GM23338 (cell line): ENCODE results near the gene RNASE8. TPM values are rescaled to one million over a fixed set of nuclear protein-coding genes. Genes with fewer than 3 reads are reported as not detected.

ENCODE experiments used
- CREB1 ChIP-seq: fragments of 250-450 bp; sonication (Bioruptor Pico); IDR thresholded peaks from 2 replicates; pipeline ENCODE4 v1.5.0; 2020; ENCODE audit warnings: low read depth, mild to moderate bottlenecking, moderate library complexity
- EZH2phosphoT487 ChIP-seq: fragments of 200-600 bp; sonication (generic); IDR thresholded peaks from one replicate; pipeline ENCODE4 v1.8.1; 2018; ENCODE audit warnings: antibody characterized with exemption; ENCODE audit not compliant: unreplicated experiment
- JUNB ChIP-seq: IDR thresholded peaks from one replicate; pipeline ENCODE4 v1.6.1; 2016; ENCODE audit warnings: antibody characterized with exemption; ENCODE audit not compliant: unreplicated experiment
- NANOG ChIP-seq: IDR thresholded peaks from 2 replicates; pipeline ENCODE4 v1.6.1; 2016; ENCODE audit warnings: antibody characterized with exemption, borderline replicate concordance
- POLR2AphosphoS5 ChIP-seq: IDR thresholded peaks from 2 replicates; pipeline ENCODE4 v1.6.1; 2016; ENCODE audit warnings: antibody characterized with exemption, low read depth
- polyA plus RNA-seq: library from polyadenylated mRNA; unstranded; fragments of >200 nt; fragmentation: Nextera tagmentation; extraction: Ambion mirVana; gene quantifications from 2 replicates; pipeline ENCODE4 v1.2.1, GENCODE V29; 2016
- total RNA-seq: library from RNA; depleted of rRNA; stranded (reverse); fragments of >200 nt; shearing (Covaris generic); gene quantifications from 2 replicates; pipeline ENCODE4 v1.2.3, GENCODE V29; 2014
- TF ChIP-seq, protein P1 (sequence below): fragments of 250-450 bp; sonication (Bioruptor Pico); IDR thresholded peaks from 2 replicates; pipeline ENCODE4 v1.5.0; 2020; ENCODE audit warnings: mild to moderate bottlenecking, moderate library complexity
- TF ChIP-seq, protein P2 (sequence below): IDR thresholded peaks from one replicate; pipeline ENCODE4 v1.6.1; 2018; ENCODE audit warnings: antibody characterized with exemption; ENCODE audit not compliant: unreplicated experiment

RNASE8 gene
- total and polyA plus RNA-seq, 2 experiments from 2014 or later: not detected

DNA sequence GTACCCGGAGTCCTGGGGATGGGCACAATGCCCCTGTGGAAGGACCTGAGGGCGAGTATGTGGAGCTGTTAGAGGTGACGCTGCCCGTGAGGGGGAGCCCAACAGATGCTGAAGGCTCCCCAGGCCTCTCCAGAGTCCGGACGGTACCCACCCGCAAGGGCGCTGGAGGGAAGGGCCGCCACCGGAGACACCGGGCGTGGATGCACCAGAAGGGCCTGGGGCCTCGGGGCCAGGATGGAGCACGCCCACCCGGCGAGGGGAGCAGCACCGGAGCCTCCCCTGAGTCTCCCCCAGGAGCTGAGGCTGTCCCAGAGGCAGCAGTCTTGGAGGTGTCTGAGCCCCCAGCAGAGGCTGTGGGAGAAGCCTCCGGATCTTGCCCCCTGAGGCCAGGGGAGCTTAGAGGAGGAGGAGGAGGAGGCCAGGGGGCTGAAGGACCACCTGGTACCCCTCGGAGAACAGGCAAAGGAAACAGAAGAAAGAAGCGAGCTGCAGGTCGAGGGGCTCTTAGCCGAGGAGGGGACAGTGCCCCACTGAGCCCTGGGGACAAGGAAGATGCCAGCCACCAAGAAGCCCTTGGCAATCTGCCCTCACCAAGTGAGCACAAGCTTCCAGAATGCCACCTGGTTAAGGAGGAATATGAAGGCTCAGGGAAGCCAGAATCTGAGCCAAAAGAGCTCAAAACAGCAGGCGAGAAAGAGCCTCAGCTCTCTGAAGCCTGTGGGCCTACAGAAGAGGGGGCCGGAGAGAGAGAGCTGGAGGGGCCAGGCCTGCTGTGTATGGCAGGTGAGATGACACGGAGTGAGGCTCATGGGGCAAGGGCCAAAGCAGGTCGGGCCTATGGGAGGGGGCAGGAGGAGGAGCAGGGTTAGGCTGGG, 17.0 kb downstream of the RNASE8 start (continued):
- TF ChIP-seq, protein P1, sequence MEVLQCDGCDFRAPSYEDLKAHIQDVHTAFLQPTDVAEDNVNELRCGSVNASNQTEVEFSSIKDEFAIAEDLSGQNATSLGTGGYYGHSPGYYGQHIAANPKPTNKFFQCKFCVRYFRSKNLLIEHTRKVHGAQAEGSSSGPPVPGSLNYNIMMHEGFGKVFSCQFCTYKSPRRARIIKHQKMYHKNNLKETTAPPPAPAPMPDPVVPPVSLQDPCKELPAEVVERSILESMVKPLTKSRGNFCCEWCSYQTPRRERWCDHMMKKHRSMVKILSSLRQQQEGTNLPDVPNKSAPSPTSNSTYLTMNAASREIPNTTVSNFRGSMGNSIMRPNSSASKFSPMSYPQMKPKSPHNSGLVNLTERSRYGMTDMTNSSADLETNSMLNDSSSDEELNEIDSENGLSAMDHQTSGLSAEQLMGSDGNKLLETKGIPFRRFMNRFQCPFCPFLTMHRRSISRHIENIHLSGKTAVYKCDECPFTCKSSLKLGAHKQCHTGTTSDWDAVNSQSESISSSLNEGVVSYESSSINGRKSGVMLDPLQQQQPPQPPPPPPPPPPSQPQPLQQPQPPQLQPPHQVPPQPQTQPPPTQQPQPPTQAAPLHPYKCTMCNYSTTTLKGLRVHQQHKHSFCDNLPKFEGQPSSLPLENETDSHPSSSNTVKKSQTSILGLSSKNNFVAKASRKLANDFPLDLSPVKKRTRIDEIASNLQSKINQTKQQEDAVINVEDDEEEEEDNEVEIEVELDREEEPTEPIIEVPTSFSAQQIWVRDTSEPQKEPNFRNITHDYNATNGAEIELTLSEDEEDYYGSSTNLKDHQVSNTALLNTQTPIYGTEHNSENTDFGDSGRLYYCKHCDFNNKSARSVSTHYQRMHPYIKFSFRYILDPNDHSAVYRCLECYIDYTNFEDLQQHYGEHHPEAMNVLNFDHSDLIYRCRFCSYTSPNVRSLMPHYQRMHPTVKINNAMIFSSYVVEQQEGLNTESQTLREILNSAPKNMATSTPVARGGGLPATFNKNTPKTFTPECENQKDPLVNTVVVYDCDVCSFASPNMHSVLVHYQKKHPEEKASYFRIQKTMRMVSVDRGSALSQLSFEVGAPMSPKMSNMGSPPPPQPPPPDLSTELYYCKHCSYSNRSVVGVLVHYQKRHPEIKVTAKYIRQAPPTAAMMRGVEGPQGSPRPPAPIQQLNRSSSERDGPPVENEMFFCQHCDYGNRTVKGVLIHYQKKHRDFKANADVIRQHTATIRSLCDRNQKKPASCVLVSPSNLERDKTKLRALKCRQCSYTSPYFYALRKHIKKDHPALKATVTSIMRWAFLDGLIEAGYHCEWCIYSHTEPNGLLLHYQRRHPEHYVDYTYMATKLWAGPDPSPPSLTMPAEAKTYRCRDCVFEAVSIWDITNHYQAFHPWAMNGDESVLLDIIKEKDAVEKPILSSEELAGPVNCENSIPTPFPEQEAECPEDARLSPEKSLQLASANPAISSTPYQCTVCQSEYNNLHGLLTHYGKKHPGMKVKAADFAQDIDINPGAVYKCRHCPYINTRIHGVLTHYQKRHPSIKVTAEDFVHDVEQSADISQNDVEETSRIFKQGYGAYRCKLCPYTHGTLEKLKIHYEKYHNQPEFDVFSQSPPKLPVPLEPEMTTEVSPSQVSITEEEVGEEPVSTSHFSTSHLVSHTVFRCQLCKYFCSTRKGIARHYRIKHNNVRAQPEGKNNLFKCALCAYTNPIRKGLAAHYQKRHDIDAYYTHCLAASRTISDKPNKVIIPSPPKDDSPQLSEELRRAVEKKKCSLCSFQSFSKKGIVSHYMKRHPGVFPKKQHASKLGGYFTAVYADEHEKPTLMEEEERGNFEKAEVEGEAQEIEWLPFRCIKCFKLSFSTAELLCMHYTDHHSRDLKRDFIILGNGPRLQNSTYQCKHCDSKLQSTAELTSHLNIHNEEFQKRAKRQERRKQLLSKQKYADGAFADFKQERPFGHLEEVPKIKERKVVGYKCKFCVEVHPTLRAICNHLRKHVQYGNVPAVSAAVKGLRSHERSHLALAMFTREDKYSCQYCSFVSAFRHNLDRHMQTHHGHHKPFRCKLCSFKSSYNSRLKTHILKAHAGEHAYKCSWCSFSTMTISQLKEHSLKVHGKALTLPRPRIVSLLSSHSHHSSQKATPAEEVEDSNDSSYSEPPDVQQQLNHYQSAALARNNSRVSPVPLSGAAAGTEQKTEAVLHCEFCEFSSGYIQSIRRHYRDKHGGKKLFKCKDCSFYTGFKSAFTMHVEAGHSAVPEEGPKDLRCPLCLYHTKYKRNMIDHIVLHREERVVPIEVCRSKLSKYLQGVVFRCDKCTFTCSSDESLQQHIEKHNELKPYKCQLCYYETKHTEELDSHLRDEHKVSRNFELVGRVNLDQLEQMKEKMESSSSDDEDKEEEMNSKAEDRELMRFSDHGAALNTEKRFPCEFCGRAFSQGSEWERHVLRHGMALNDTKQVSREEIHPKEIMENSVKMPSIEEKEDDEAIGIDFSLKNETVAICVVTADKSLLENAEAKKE (CRISPR knock-in tag): no peak
- no peak for TF ChIP-seq NANOG
- no peak for TF ChIP-seq CREB1 (CRISPR knock-in tag)
- TF ChIP-seq POLR2AphosphoS5: no peak
- no peak for TF ChIP-seq EZH2phosphoT487
- no peak for TF ChIP-seq JUNB
- TF ChIP-seq, protein P2, sequence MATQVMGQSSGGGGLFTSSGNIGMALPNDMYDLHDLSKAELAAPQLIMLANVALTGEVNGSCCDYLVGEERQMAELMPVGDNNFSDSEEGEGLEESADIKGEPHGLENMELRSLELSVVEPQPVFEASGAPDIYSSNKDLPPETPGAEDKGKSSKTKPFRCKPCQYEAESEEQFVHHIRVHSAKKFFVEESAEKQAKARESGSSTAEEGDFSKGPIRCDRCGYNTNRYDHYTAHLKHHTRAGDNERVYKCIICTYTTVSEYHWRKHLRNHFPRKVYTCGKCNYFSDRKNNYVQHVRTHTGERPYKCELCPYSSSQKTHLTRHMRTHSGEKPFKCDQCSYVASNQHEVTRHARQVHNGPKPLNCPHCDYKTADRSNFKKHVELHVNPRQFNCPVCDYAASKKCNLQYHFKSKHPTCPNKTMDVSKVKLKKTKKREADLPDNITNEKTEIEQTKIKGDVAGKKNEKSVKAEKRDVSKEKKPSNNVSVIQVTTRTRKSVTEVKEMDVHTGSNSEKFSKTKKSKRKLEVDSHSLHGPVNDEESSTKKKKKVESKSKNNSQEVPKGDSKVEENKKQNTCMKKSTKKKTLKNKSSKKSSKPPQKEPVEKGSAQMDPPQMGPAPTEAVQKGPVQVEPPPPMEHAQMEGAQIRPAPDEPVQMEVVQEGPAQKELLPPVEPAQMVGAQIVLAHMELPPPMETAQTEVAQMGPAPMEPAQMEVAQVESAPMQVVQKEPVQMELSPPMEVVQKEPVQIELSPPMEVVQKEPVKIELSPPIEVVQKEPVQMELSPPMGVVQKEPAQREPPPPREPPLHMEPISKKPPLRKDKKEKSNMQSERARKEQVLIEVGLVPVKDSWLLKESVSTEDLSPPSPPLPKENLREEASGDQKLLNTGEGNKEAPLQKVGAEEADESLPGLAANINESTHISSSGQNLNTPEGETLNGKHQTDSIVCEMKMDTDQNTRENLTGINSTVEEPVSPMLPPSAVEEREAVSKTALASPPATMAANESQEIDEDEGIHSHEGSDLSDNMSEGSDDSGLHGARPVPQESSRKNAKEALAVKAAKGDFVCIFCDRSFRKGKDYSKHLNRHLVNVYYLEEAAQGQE: no peak
